K562 (cell line): ENCODE data around the gene BRAT1. TPM values are rescaled to one million over a fixed set of nuclear protein-coding genes. Genes with fewer than 3 reads are reported as not detected.

Experiments used
- ATAC-seq: fragments of 200-7000 bp; cut with Tn5 transposase; 3 replicates; pipeline ENCODE4 v1.9.1; 2020; ENCODE audit warnings: moderate library complexity
- BruUV-seq: library from RNA; stranded (reverse); fragments of 400-500 nt; replicated peaks from 2 replicates; lab custom pipeline; 2021; lab: Mats Ljungman, UMichigan
- CTCF ChIA-PET: fragments of 300-600 bp; formaldehyde crosslinking; extraction: SDS; loops from one replicate; lab custom pipeline; 2021; ENCODE audit warnings: low intra/inter-chr PET ratio; lab: Yijun Ruan, JAX
- POLR2A ChIA-PET: fragments of 300-600, 350-650 bp; sonication (Branson Sonifier 250); formaldehyde crosslinking; extraction: SDS; loops from one replicate; lab custom pipeline; 2021; ENCODE audit warnings: antibody characterized with exemption, inconsistent platforms; lab: Yijun Ruan, JAX
- DNase-seq, 4 experiments: peaks; one replicate each; pipeline versions ENCODE4 v3.0.0 to v3.0.0-alpha.2; 2011 to 2018; ENCODE audit warnings: low spot score in 3 of 4, mixed read lengths in 3 of 4; ENCODE audit errors: extremely low read depth in 1 of 4
- FAIRE-seq: peaks from 2 replicates; lab custom pipeline; 2011; peaks lifted over from hg19 to GRCh38; lab: Jason Lieb, UNC
- H2AFZ ChIP-seq: 2 replicates; pipeline ENCODE4 v1.6.0; 2011; ENCODE audit warnings: low read depth, low read length, control low read depth, inconsistent platforms
- H3K27ac ChIP-seq: fragments of 200-600 bp; 3 replicates; pipeline ENCODE4 v1.8.0; 2011; ENCODE audit warnings: low read depth, mild to moderate bottlenecking, control low read depth, inconsistent platforms, low read length, moderate library complexity, mixed read lengths; ENCODE audit errors: extremely low read depth
- H3K27me3 ChIP-seq, 2 experiments: fragments of 300-600 bp in 1 of 2; 2 replicates in 1 of 2; 3 replicates in 1 of 2; pipeline versions ENCODE4 v1.6.0 to v1.8.0; 2011; ENCODE audit warnings: inconsistent platforms in 2 of 2, low read length in 2 of 2, mild to moderate bottlenecking in 1 of 2, mixed read lengths in 1 of 2, moderate library complexity in 1 of 2; ENCODE audit not compliant: control insufficient read depth in 2 of 2, insufficient read depth in 2 of 2
- H3K36me3 ChIP-seq: fragments of 300-600 bp; 3 replicates; pipeline ENCODE4 v1.8.0; 2011; ENCODE audit warnings: mild to moderate bottlenecking, low read length, inconsistent platforms; ENCODE audit not compliant: control insufficient read depth, insufficient read depth
- H3K4me1 ChIP-seq, 2 experiments: fragments of 200-600 bp in 1 of 2; replicated peaks in 1 of 2; 2 replicates in 1 of 2; 3 replicates in 1 of 2; pipeline versions ENCODE4 v1.5.1 to v1.8.0; 2011; ENCODE audit warnings: inconsistent platforms in 2 of 2, low read length in 2 of 2, mild to moderate bottlenecking in 1 of 2, mixed read lengths in 1 of 2, moderate library complexity in 1 of 2; ENCODE audit not compliant: control insufficient read depth in 2 of 2, insufficient read depth in 2 of 2
- H3K4me2 ChIP-seq: 2 replicates; pipeline ENCODE4 v1.6.1; 2011; ENCODE audit warnings: low read length, control low read depth, inconsistent platforms, mixed read lengths; ENCODE audit not compliant: insufficient read depth
- H3K4me3 ChIP-seq: fragments of 200-600 bp; sonication (generic), shearing (Covaris generic); 2 replicates; pipeline ENCODE4 v1.5.1; 2016; ENCODE audit warnings: control low read depth, inconsistent platforms
- H3K79me2 ChIP-seq: fragments of 200-600 bp; 3 replicates; pipeline ENCODE4 v1.8.0; 2011; ENCODE audit warnings: low read length, inconsistent platforms; ENCODE audit not compliant: control insufficient read depth, insufficient read depth
- H3K9ac ChIP-seq, 2 experiments: 2 replicates each; pipeline versions ENCODE4 v1.6.0 to v1.6.1; 2011; ENCODE audit warnings: low read depth in 2 of 2, low read length in 2 of 2, control low read depth in 1 of 2, inconsistent platforms in 1 of 2, mild to moderate bottlenecking in 1 of 2, mixed read lengths in 1 of 2; ENCODE audit not compliant: insufficient read depth in 1 of 2
- H3K9me1 ChIP-seq: one replicate; pipeline ENCODE4 v1.6.0; 2011; ENCODE audit warnings: inconsistent platforms, mild to moderate bottlenecking, low read length, moderate library complexity; ENCODE audit not compliant: control insufficient read depth, insufficient read depth
- H3K9me3 ChIP-seq: replicated peaks from 2 replicates; pipeline ENCODE4 v1.5.1; 2011; ENCODE audit warnings: low read depth, low read length, inconsistent platforms; ENCODE audit not compliant: control insufficient read depth, insufficient read depth
- H4K20me1 ChIP-seq: replicated peaks from 2 replicates; pipeline ENCODE4 v1.6.1; 2011; ENCODE audit warnings: low read length, inconsistent platforms, mixed read lengths; ENCODE audit not compliant: control insufficient read depth, insufficient read depth
- IFI16 ChIP-seq: fragments of 250-450 bp; sonication (Bioruptor Pico); IDR thresholded peaks from 2 replicates; pipeline ENCODE4 v2.1.2; 2022; ENCODE audit warnings: mild to moderate bottlenecking, inconsistent platforms
- ILF3 ChIP-seq: fragments of 450-650 bp; IDR thresholded peaks from 2 replicates; pipeline ENCODE4 v1.6.1; 2018; ENCODE audit warnings: antibody characterized with exemption, mild to moderate bottlenecking, moderate library complexity, borderline replicate concordance
- KAT8 ChIP-seq: fragments of 450-650 bp; IDR thresholded peaks from 2 replicates; pipeline ENCODE4 v1.6.1; 2016; ENCODE audit warnings: low read depth, mild to moderate bottlenecking
- NUFIP1 ChIP-seq: fragments of 450-650 bp; IDR thresholded peaks from 2 replicates; pipeline ENCODE4 v1.6.1; 2018; ENCODE audit not compliant: partially characterized antibody
- PYGO2 ChIP-seq: fragments of 450-650 bp; IDR thresholded peaks from 2 replicates; pipeline ENCODE4 v1.6.1; 2016; ENCODE audit warnings: mild to moderate bottlenecking, missing genetic modification characterization, moderate library complexity, missing compliant biosample characterization
- WGBS: fragments of 100-300 bp; shearing (Covaris generic); methylation state at CpG from one replicate; pipeline ENCODE4 v1.1.6; 2016; ENCODE audit warnings: low coverage, mixed read lengths; ENCODE audit not compliant: insufficient coverage; ENCODE audit errors: missing lambda C conversion rate; 5-methylcytosine and 5-hydroxymethylcytosine counted together
- in situ Hi-C: fragments of 300-500 bp; cut with MboI; formaldehyde crosslinking; loops from 4 replicates; pipeline ENCODE4 v1.15.0; 2018; ENCODE audit warnings: inconsistent platforms, mixed read lengths
- intact Hi-C: fragments of 100-400 bp; cut with micrococcal nuclease; formaldehyde crosslinking; loops from 2 replicates; pipeline ENCODE4 v1.14.2; 2022
- polyA plus RNA-seq, 8 experiments: library from polyadenylated mRNA; depleted of rRNA in 4 of 8; stranded (reverse) in 5 of 8; unstranded in 3 of 8; fragments of >200 nt; fragmentation: Nextera tagmentation in 2 of 8; fragmentation: Illumina TruSeq in 1 of 8; extraction: Ambion mirVana in 2 of 8; extraction: Trizol in 1 of 8; gene quantifications; 2 replicates each; pipeline versions ENCODE4 v1.2.1 to v1.2.3, GENCODE V29; 2011 to 2014; ENCODE audit warnings: inconsistent platforms in 1 of 8, missing spikeins in 1 of 8
- total RNA-seq, 7 experiments: library from RNA; depleted of rRNA in 6 of 7; stranded (reverse); fragments of >200 nt in 6 of 7; fragmentation: Illumina TruSeq in 2 of 7; extraction: Trizol in 2 of 7; gene quantifications; 2 replicates each; pipeline versions ENCODE4 v1.2.1 to v1.2.3, GENCODE V29; 2011 to 2021; ENCODE audit warnings: low replicate concordance in 1 of 7
- TF ChIP-seq, protein P1 (sequence below): sonication (generic); formaldehyde crosslinking; IDR thresholded peaks from 2 replicates; pipeline ENCODE4 v1.8.0; 2023; ENCODE audit warnings: mild to moderate bottlenecking, missing genetic modification reagents
- TF ChIP-seq, protein P2 (sequence below): fragments of 450-650 bp; IDR thresholded peaks from 2 replicates; pipeline ENCODE4 v1.6.1; 2016; ENCODE audit warnings: missing biosample characterization, missing genetic modification characterization

BRAT1 gene
- total and polyA plus RNA-seq, 9 of the 15 experiments (the other 6 are each of a cell fraction or from before 2014, with no cell fraction given) = 0.13 to 49.6 (median 10.5) TPM

DNA sequence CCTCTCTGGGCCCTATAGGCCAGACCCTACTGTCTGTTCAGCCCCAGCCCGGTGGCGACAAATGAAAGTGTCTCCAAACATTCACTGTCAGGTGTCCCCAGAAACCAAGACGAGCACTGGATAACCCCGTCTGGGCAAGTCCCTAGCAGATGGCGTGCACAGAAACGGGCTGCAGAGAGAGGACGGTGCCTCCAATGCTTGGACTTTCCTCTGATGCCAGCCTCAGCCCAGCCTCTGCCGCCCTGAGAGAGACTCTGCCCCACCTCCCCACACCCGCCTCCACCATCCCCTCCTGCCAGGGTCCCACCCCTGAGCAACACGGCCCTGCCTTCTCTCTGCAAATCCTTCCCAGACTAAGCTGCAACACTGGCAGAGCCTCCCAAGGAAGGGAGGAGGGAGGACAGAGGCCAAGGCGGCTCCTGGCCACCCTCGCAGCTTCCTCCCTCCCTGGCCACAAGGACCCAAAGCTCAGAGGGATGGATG, 43.1 kb downstream of the BRAT1 start:
- WGBS = 9% methylated on average over 7 of the region's 12 CpGs
- Histone ChIP-seq H3K9me3 (no peaks in the 10 kb centered on the region), H2AFZ (no peak overlapping the region), H3K27ac (no peak overlapping the region), H3K4me3 (no peak overlapping the region), H3K27me3 (peaks cover 0 to 35% of the 10 kb centered on the region in 2 experiments; a peak in 2 of 5 replicates)
- intact Hi-C loops (no loop called here), in situ Hi-C loops (no loop called here)
- DNase-seq (no peak), FAIRE-seq (peak; percentile 37)
- POLR2A ChIA-PET = interaction anchor here (0.6 kb wide), 1 partner anchor 113 kb away, joined by 3 read pairs; no protein-coding TSS in a partner anchor
- no TSS peak for BruUV-seq
- TF ChIP-seq PYGO2 (tag) (no peak), IFI16 (CRISPR knock-in tag) (no peak), ILF3 (no peak), KAT8 (no peak), NUFIP1 (no peak)
- TF ChIP-seq, protein P1, sequence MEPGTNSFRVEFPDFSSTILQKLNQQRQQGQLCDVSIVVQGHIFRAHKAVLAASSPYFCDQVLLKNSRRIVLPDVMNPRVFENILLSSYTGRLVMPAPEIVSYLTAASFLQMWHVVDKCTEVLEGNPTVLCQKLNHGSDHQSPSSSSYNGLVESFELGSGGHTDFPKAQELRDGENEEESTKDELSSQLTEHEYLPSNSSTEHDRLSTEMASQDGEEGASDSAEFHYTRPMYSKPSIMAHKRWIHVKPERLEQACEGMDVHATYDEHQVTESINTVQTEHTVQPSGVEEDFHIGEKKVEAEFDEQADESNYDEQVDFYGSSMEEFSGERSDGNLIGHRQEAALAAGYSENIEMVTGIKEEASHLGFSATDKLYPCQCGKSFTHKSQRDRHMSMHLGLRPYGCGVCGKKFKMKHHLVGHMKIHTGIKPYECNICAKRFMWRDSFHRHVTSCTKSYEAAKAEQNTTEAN (CRISPR knock-in tag) = no peak
- TF ChIP-seq, protein P2, sequence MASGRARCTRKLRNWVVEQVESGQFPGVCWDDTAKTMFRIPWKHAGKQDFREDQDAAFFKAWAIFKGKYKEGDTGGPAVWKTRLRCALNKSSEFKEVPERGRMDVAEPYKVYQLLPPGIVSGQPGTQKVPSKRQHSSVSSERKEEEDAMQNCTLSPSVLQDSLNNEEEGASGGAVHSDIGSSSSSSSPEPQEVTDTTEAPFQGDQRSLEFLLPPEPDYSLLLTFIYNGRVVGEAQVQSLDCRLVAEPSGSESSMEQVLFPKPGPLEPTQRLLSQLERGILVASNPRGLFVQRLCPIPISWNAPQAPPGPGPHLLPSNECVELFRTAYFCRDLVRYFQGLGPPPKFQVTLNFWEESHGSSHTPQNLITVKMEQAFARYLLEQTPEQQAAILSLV (tag) = no peak
- TF ChIP-seq, all 486 proteins: peak for 0
- H4K20me1 ChIP-seq = no peaks in the 10 kb centered on the region; the same call in 1 of the 2 replicates
- CTCF ChIA-PET = no interaction called here
- H3K9me1 ChIP-seq = no peaks in the 10 kb centered on the region
- H3K4me1 ChIP-seq = peaks cover 4 to 69% of the 10 kb centered on the region in 2 experiments; a peak in 4 of 5 replicates
- H3K4me2 ChIP-seq = no peak overlapping the region
- no peak for ATAC-seq
- H3K79me2 ChIP-seq = no peaks in the 10 kb centered on the region
- no peak overlapping the region; a peak in 1 of 4 replicates for H3K9ac ChIP-seq
- H3K36me3 ChIP-seq = no peaks in the 10 kb centered on the region
